Urinary bladder (tissue), 4 donors: Measurements from ENCODE around the gene ATF1. TPM values are rescaled to one million over a fixed set of nuclear protein-coding genes. Genes with fewer than 3 reads are reported as not detected.
"Not testable (repeated sequence)": the region's sequence is repeated elsewhere in the genome, so short reads cannot be mapped to it uniquely, and the experiment has no call there.

ENCODE experiments used
- DNase-seq: peaks from one replicate; pipeline ENCODE4 v3.0.0-alpha.2; 2015; ENCODE audit errors: extremely low spot score
- H3K27ac ChIP-seq: one replicate; pipeline ENCODE4 v1.5.1; 2013; ENCODE audit warnings: low read depth, mild to moderate bottlenecking, moderate library complexity
- H3K36me3 ChIP-seq: one replicate; pipeline ENCODE4 v1.6.1; 2013; ENCODE audit warnings: mild to moderate bottlenecking, moderate library complexity; ENCODE audit not compliant: insufficient read depth
- H3K4me1 ChIP-seq: one replicate; pipeline ENCODE4 v1.6.1; 2013; ENCODE audit warnings: mild to moderate bottlenecking, moderate library complexity; ENCODE audit not compliant: insufficient read depth
- H3K4me3 ChIP-seq: one replicate; pipeline ENCODE4 v1.5.1; 2013; ENCODE audit warnings: low read depth, low read length
- WGBS: extraction: QIAGEN DNeasy Blood & Tissue Kit; methylation state at CpG from one replicate; pipeline ENCODE4 v1.1.7; 2013; 5-methylcytosine and 5-hydroxymethylcytosine counted together
- polyA plus RNA-seq: library from polyadenylated mRNA; stranded (reverse); fragments of 200-250 nt; gene quantifications from one replicate; pipeline ENCODE4 v1.2.3, GENCODE V29; 2013
- total RNA-seq: library from RNA; depleted of rRNA; stranded (reverse); fragments of >200 nt; gene quantifications from one replicate; pipeline ENCODE4 v1.2.3, GENCODE V29; 2014
- donor health status: healthy with polysubstance abuse.
- donor health status: healthy.

The ATF1 gene
- total and polyA plus RNA-seq, 2 donors: 20.2 to 51.2 TPM

DNA sequence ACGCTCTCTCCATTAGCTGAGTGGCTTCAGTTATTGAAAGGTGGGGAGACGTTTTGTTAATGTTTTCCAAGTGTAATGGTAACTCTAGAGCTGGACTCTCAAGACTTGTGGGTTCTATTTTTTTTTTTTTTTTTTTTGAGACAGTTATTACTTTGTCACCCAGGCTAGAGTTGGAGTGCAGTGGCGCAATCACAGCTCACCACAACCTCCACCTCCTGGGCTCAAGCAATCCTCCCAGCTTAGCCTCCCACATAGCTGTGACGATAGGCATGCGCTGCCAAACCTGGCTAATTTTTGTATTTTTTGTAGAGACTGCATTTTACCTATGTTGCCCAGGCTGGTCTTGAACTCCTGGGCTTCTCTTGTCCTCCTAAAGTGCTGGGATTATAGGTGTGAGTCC lies 26.2 kb downstream of the ATF1 start:
- WGBS: 91% methylated on average over 5 of the region's 5 CpGs
- peaks cover 3% of the 10 kb centered on the region for H3K36me3 ChIP-seq
- H3K27ac ChIP-seq: no peak overlapping the region
- no peaks in the 10 kb centered on the region for H3K4me1 ChIP-seq
- H3K4me3 ChIP-seq: no peak overlapping the region
- no peak for DNase-seq

DNA sequence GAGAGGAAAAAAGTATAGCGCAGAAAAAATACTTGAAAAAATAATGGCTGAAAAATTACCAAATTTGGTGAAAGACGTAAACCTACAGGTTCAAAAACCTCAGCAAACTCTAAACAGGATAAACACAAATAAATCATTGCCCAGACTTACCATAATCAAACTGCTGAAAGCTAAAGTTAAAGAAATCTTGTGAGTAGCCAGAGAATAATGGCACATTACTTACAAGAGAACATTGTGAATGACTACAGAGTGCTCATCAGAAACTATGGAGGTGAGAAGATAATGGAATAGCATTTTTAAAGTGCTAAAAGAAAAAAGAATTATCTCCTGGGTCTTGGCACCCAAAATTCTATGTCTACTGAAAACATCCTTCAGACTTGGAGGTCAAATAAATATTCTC lies 36.0 kb downstream of the ATF1 start:
- no peak for DNase-seq
- Histone ChIP-seq H3K27ac (no peak overlapping the region), H3K36me3 (peaks cover 10% of the 10 kb centered on the region), H3K4me3 (no peak overlapping the region), H3K4me1 (no peaks in the 10 kb centered on the region)
- 98% methylated on average over 2 of the region's 2 CpGs for WGBS

DNA sequence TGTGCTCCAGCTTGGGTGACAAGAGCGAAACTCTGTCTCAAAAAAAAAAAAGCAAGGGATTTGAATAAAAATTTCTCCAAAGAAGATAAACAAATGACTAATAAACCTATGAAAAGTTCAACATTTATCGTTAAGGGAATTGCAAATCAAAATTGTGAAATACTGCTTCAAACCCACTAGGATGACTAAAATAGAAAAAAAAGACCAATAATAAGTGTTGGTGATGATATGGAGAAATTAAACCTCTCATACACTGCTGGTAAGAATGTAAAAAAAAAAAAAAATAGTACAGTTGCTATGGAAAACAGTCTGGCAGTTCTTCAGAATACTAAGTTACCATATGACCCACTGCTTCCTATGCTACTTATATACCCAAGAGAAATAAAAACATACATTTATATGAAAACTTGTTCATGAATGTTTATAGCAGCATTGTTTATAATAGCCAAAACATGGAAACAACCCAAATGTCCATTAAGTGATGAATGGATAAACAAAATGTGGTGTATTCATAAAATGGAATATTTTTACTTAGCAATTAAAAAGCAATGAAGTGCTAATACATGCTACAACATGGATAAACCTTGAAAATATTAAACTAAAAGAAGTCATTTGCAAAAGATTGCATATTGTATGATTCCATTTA lies 39.5 kb downstream of the ATF1 start:
- Histone ChIP-seq H3K4me1 (no peaks in the 10 kb centered on the region), H3K4me3 (no peak overlapping the region), H3K36me3 (peaks cover 8% of the 10 kb centered on the region), H3K27ac (no peak overlapping the region)
- WGBS: 91% methylated on average over 2 of the region's 2 CpGs
- no peak for DNase-seq

DNA sequence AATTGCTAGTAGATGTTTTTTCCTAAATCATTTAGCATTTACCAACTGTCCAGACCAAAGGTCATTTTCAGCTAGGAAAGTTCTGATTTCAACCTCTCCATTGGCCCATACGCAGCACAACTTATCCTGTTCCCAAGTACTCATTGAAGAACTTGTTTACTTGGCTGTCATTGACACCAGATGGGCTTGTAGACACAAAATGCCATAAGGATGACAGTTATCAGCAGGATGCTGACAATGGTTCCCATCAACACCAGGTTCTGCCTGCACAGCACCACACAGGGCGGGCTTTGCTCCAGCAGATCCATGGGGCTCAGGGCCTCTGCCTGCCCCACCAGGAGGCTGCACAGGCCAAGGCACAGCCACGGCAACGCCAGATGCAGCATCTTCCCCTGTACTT lies 42.3 kb downstream of the ATF1 start:
- Histone ChIP-seq H3K4me3 (no peak overlapping the region), H3K36me3 (no peaks in the 10 kb centered on the region), H3K27ac (no peak overlapping the region), H3K4me1 (no peaks in the 10 kb centered on the region)
- 97% methylated on average over 4 of the region's 4 CpGs for WGBS
- no peak for DNase-seq

DNA sequence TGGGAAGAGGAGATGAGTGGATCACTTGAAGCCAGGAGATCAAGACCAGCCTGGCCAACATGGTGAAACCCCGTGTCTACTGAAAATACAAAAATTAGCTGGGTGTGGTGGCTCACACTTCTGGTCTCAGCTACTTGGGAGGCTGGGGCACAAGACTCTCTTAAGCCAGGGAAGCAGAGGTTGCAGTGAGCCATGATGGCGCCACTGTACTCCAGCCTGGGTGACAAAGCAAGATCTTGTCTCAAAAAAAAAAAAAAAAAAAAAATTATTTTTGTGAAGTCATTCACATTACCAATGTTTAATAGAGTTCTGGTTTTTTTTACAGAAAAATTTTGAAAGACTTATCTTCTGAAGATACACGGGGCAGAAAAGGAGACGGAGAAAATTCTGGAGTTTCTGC lies 45.2 kb downstream of the ATF1 start:
- not testable (repeated sequence) for DNase-seq, H3K27ac ChIP-seq, H3K36me3 ChIP-seq, H3K4me3 ChIP-seq, H3K4me1 ChIP-seq
- 95% methylated on average over 4 of the region's 4 CpGs for WGBS

DNA sequence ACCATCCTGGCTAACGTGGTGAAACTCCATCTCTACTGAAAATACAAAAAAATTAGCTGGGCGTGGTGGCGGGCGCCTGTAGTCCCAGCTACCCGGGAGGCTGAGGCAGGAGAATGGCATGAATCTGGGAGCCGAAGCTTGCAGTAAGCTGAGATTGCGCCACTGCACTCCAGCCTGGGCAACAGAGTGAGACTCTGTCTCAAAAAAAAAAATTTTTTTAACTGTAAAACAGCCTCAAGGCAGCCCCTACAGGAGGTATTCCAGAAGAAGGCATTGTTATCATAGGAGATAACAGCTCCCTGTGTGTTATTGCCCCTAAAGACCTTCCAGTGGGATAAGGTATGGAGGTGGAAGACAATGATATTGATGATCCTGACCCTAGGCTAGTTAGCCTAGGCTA lies 51.0 kb downstream of the ATF1 start:
- H3K4me3 ChIP-seq, H3K36me3 ChIP-seq, H3K27ac ChIP-seq, DNase-seq, H3K4me1 ChIP-seq: not testable (repeated sequence)
- WGBS: 96% methylated on average over 7 of the region's 7 CpGs

DNA sequence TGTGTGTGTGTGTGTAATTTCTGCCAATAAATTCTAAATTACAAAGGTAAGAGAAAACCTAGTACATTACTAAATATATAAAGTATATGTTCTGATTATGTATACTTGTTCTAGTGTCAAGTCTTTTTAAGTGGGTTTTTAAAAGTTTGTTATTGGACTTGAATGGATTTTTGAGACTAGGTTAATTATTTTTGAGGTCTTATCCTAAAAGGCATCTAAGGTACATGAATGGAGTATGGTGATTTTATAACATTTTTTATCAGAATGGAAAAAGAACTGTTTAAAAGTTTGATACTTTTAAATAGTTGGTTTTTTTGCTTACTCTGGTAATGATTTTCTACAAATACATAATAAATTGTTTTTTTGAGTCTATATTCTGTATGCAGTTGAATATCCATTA lies 56.3 kb downstream of the ATF1 start:
- no peak overlapping the region for H3K27ac ChIP-seq
- H3K4me3 ChIP-seq: no peak overlapping the region
- H3K36me3 ChIP-seq: no peaks in the 10 kb centered on the region
- H3K4me1 ChIP-seq: no peaks in the 10 kb centered on the region
- DNase-seq: no peak

DNA sequence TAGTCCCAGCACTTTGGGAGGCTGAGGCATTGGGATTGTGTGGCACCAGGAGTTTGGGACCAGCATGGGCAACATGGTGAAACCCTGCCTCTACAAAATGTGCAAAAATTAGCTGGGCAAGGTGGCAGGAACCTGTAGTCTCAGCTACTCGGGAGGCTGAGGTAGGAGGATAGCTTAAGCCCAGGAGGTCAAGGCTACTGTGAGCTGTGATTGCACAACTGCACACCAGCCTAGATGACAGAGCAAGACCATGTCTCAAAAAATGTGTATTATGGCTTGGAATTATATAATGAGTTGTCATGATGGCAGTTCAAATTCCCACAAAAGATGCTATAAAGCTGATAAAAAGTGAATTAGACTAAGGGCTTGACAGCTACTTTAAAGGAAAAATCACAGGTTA lies 58.2 kb downstream of the ATF1 start:
- Histone ChIP-seq H3K36me3 (no peaks in the 10 kb centered on the region), H3K4me3 (no peak overlapping the region), H3K4me1 (no peaks in the 10 kb centered on the region), H3K27ac (no peak overlapping the region)
- no peak for DNase-seq
- WGBS: 98% methylated on average over 1 of the region's 1 CpG

DNA sequence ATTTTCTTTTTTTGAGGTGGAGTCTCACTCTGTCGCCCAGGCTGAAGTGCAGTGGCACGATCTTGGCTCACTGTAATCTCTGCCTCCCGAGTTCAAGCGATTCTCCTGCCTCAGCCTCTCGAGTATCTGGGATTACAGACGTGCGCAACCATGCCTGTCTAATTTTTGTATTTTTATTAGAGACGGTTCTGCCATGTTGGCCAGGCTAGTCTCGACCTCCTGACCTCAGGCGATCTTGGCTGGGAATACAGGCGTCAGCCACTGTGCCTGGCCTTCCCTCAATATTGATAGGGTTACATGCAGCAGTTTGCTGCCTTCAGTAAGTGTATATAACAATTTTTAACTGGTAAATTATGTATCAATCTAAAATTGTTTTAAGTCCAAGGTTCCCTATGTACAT lies 59.8 kb downstream of the ATF1 start:
- not testable (repeated sequence) for DNase-seq, H3K4me1 ChIP-seq, H3K4me3 ChIP-seq, H3K27ac ChIP-seq, H3K36me3 ChIP-seq
- 86% methylated on average over 11 of the region's 11 CpGs for WGBS

DNA sequence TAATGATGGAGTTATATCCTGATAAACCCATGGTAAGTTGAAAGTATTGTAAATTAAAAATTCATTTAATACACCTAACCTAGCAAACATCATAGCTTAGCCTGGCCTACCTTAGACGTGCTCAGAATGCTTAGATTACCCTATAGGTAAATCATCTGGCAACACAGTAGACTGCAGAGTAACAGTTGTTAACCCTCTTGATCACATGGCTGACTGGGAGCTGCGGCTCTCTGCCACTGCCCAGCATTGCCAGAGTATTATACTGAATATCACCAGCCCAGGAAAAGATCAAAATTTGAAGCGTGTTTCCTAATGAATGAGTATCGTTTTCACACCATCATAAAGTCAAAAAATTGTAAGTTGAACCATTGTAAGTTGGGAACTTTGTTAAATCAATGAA lies 61.0 kb downstream of the ATF1 start:
- no peak for DNase-seq
- Histone ChIP-seq H3K36me3 (no peaks in the 10 kb centered on the region), H3K27ac (no peak overlapping the region), H3K4me3 (no peak overlapping the region), H3K4me1 (no peaks in the 10 kb centered on the region)
- 51% methylated on average over 4 of the region's 4 CpGs for WGBS

DNA sequence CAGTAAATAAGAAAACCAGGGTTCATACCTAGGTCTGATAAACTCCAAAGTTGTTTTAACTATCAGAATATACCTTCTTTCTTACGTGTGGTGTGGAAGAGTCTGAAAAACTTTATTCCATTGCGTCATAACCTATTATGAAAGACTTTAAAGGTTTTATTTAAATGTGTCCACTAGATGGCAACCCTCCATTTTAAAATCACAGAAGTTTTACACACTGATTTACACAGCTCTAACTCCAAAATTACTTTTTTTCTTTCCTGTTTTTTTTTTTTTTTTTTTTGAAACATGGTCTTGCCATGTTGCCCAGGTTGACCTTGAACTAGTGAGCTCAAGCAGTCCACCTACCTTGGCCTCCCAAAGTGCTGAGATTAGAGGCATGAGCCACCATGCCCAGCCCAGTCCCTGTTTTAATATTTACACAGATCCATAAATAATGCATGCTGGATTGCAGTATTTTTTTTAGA lies 61.5 kb downstream of the ATF1 start:
- no peak overlapping the region for H3K4me3 ChIP-seq
- H3K4me1 ChIP-seq: no peaks in the 10 kb centered on the region
- 3% methylated on average over 2 of the region's 2 CpGs for WGBS
- peak; percentile 41 for DNase-seq
- no peak overlapping the region for H3K27ac ChIP-seq
- H3K36me3 ChIP-seq: no peaks in the 10 kb centered on the region

DNA sequence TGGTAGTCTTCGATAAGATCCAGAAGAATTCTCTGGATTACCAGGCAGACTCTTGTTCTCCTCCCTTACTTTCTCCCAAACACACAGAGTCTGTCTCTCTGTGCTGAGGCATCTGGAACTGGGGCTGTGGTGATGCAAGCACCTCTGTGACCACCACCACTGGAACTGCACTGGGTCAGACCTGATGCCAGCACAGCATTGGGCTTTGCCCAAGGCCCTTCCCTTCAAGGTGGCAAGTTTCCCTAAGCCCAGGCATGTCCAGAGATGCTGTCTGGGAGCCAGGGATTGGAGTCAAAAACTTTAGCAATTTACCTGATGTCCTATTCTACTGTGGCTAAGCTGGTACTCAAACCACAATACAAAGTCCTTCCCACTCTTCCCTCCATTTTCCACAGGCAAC lies 64.2 kb downstream of the ATF1 start:
- DNase-seq: no peak
- 99% methylated on average over 1 of the region's 1 CpG for WGBS
- no peaks in the 10 kb centered on the region for H3K36me3 ChIP-seq
- no peak overlapping the region for H3K27ac ChIP-seq
- no peaks in the 10 kb centered on the region for H3K4me1 ChIP-seq
- no peak overlapping the region for H3K4me3 ChIP-seq

DNA sequence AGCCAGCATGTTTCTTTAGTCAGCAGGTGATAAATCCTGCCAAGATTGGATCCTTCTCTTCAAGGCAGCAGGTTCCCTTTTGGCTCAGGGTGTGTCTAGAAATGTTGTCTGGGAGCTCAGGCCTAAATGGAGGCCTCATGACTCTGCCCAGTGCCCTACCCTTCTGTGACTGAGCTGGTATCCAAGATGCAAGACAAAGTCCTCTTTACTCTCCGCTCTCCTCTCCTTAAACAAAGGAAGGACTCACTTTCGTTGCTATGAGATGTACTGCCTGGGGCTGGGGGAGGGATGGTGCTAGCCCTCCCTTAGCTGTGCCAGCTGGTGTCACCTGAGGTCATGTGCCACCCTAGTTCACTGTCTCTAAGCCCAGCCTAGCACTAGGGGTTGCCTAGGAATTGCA lies 65.0 kb downstream of the ATF1 start:
- no peak for DNase-seq
- H3K27ac ChIP-seq: no peak overlapping the region
- H3K4me3 ChIP-seq: no peak overlapping the region
- 82% methylated on average over 2 of the region's 2 CpGs for WGBS
- no peaks in the 10 kb centered on the region for H3K4me1 ChIP-seq
- no peaks in the 10 kb centered on the region for H3K36me3 ChIP-seq

DNA sequence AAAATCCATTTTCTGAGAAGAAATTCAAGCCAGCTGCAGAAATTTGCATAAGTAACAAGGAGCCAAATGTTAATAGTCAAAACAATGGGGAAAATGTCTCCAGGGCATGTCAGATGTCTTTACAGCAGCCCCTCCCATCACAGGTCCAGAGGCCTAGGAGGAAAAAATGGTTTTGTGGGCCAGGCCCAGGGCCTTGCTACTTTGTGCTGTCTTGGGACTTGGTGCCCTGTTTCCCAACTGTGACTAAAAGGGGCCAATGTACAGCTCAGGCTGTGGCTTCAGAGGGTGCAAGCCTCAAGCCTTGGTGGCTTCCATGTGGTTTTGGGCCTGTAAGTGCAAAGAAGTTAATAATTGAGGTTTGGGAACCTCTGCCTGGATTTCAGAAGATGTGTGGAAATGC lies 69.9 kb downstream of the ATF1 start:
- H3K27ac ChIP-seq, H3K4me1 ChIP-seq, DNase-seq, H3K36me3 ChIP-seq, H3K4me3 ChIP-seq: not testable (repeated sequence)

DNA sequence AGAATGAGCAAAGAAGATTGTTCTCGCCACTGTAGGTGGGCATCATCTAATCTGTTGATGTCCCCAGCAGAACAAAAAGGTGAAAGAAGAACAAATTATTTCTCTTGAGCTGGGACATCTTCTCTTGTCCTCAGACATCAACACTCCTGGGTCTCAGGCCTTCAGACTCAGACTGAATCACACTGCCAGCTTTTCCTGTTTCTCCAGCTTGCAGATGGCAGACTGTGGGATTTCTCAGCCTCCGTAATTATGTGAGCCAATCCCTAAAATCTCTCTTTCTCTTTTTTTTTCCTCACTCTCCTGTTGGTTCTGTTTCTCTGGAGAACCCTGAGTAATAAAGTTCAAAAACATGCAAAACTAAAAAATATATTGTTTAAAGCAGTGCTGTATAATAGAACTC lies 75.1 kb downstream of the ATF1 start:
- WGBS: 81% methylated on average over 2 of the region's 2 CpGs

More for the DNA sequence above, 75.1 kb downstream of the ATF1 start:
- H3K4me3 ChIP-seq: no peak overlapping the region
- H3K27ac ChIP-seq: no peak overlapping the region
- DNase-seq: no peak
- H3K36me3 ChIP-seq: no peaks in the 10 kb centered on the region
- no peaks in the 10 kb centered on the region for H3K4me1 ChIP-seq
